Neural progenitor cell (in vitro differentiated cells): ENCODE results near the gene NEU1.

Source experiments
- EZH2phosphoT487 ChIP-seq: fragments of 200-600 bp; sonication (generic); IDR thresholded peaks from 2 replicates; pipeline ENCODE4 v1.6.1; 2017; ENCODE audit warnings: antibody characterized with exemption
- TF ChIP-seq, protein P1 (sequence below): fragments of 200-600 bp; sonication (generic); IDR thresholded peaks from 2 replicates; pipeline ENCODE4 v1.5.1; 2017; ENCODE audit warnings: antibody characterized with exemption, mild to moderate bottlenecking

DNA sequence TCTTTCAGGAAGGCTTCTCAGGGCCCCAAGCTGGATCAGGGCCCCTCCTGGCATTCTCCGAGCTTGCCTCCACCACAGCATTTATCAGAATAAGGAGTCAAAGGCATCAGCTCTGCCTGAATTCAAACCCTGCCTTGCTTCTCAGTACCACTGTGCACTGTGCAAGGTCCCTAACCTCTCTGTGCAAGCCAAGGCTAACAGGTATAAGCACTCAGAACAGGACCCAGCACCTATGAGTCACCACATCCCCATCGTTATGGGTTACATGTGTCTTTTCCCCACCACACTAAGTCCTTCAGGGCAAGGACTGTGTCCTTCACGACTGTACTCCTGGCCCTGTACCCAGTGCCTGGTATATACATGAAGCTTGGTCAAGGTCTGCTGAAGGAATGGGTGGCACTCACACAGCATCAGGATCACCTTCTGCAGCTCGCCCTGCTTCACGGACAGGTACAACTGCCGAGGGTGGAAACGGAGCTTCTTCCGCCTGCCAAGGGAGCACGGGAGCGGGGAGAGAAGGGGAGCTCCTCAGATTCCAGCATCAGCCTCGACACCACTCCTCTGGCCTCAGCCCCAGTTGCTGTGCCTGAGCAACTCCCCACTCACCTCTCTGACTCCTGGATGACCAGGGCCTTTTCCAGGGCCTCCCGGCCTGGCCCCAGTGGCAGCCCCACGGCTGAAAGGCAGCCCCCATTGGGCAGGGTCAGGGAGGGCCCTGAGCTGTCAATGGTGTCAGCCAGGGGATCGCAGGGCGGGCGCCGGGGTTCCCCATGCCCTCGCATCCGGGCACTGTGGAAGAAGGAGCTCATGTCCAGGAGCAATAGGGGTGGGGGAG is 24.8 kb upstream of the NEU1 start:
- TF ChIP-seq, protein P1, sequence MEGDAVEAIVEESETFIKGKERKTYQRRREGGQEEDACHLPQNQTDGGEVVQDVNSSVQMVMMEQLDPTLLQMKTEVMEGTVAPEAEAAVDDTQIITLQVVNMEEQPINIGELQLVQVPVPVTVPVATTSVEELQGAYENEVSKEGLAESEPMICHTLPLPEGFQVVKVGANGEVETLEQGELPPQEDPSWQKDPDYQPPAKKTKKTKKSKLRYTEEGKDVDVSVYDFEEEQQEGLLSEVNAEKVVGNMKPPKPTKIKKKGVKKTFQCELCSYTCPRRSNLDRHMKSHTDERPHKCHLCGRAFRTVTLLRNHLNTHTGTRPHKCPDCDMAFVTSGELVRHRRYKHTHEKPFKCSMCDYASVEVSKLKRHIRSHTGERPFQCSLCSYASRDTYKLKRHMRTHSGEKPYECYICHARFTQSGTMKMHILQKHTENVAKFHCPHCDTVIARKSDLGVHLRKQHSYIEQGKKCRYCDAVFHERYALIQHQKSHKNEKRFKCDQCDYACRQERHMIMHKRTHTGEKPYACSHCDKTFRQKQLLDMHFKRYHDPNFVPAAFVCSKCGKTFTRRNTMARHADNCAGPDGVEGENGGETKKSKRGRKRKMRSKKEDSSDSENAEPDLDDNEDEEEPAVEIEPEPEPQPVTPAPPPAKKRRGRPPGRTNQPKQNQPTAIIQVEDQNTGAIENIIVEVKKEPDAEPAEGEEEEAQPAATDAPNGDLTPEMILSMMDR, result no peak
- no peak for TF ChIP-seq EZH2phosphoT487
